Endothelial cell of umbilical vein (primary cell): ENCODE data around the gene PCDHA8. TPM values are rescaled to one million over a fixed set of nuclear protein-coding genes. Genes with fewer than 3 reads are reported as not detected.

Experiments used
- BruUV-seq: library from RNA; stranded (reverse); fragments of 400-500 nt; replicated peaks from 2 replicates; lab custom pipeline; 2021; lab: Mats Ljungman, UMichigan
- CTCF ChIA-PET: fragments of 300-600, 350-600 bp; sonication (Branson Sonifier 250); formaldehyde crosslinking; loops from one replicate; lab custom pipeline; 2021; ENCODE audit warnings: antibody characterized with exemption, inconsistent platforms; lab: Charles Lee
- POLR2A ChIA-PET: fragments of 300-600, 350-600 bp; sonication (Branson Sonifier 250); formaldehyde crosslinking; loops from one replicate; lab custom pipeline; 2021; ENCODE audit warnings: antibody characterized with exemption, inconsistent platforms; lab: Charles Lee
- DNase-seq: peaks from one replicate; pipeline ENCODE4 v3.0.0-alpha.2; 2011; ENCODE audit warnings: low read depth, low spot score
- FAIRE-seq: peaks from 2 replicates; lab custom pipeline; 2011; peaks lifted over from hg19 to GRCh38; lab: Jason Lieb, UNC
- H2AFZ ChIP-seq: 2 replicates; pipeline ENCODE4 v1.6.0; 2012; ENCODE audit warnings: low read depth, low read length, control low read depth, inconsistent platforms
- H3K27ac ChIP-seq: 2 replicates; pipeline ENCODE4 v1.5.1; 2011; ENCODE audit warnings: low read depth, mild to moderate bottlenecking, control low read depth, low read length, moderate library complexity; ENCODE audit not compliant: insufficient read depth
- H3K27me3 ChIP-seq, 2 experiments: 2 replicates each; pipeline versions ENCODE4 v1.6.0 to v1.6.1; 2011; ENCODE audit warnings: low read length in 2 of 2, mixed read lengths in 1 of 2; ENCODE audit not compliant: control insufficient read depth in 2 of 2, insufficient read depth in 2 of 2
- H3K36me3 ChIP-seq, 2 experiments: 2 replicates in 1 of 2; 3 replicates in 1 of 2; pipeline ENCODE4 v1.5.1; 2011; ENCODE audit warnings: low read length in 2 of 2, mild to moderate bottlenecking in 1 of 2, moderate library complexity in 1 of 2; ENCODE audit not compliant: control insufficient read depth in 2 of 2, insufficient read depth in 2 of 2; ENCODE audit errors: extremely low read depth in 1 of 2
- H3K4me1 ChIP-seq: 3 replicates; pipeline ENCODE4 v1.5.1; 2011; ENCODE audit warnings: mild to moderate bottlenecking, low read length; ENCODE audit not compliant: control insufficient read depth, insufficient read depth; ENCODE audit errors: extremely low read depth
- H3K4me2 ChIP-seq: 2 replicates; pipeline ENCODE4 v1.6.1; 2011; ENCODE audit warnings: low read length, control low read depth, mixed read lengths; ENCODE audit not compliant: insufficient read depth
- H3K4me3 ChIP-seq, 3 experiments: fragments of 200-600 bp in 1 of 3; sonication (generic), shearing (Covaris generic) in 1 of 3; replicated peaks in 1 of 3; 2 replicates each; pipeline ENCODE4 v1.5.1; 2011 to 2016; ENCODE audit warnings: control low read depth in 3 of 3, low read length in 3 of 3, mild to moderate bottlenecking in 2 of 3, inconsistent platforms in 1 of 3, low read depth in 1 of 3, moderate library complexity in 1 of 3; ENCODE audit not compliant: insufficient read depth in 1 of 3
- H3K79me2 ChIP-seq: 2 replicates; pipeline ENCODE4 v1.6.0; 2012; ENCODE audit warnings: low read length, inconsistent platforms; ENCODE audit not compliant: control insufficient read depth, insufficient read depth
- H3K9ac ChIP-seq: replicated peaks from 2 replicates; pipeline ENCODE3; 2011; ENCODE audit warnings: low read length, control low read depth; ENCODE audit not compliant: insufficient read depth; ENCODE audit errors: extremely low read depth
- H3K9me1 ChIP-seq: replicated peaks from 3 replicates; pipeline ENCODE4 v1.6.0; 2011; ENCODE audit warnings: mild to moderate bottlenecking, low read length; ENCODE audit not compliant: control insufficient read depth, insufficient read depth; ENCODE audit errors: extremely low read depth
- H3K9me3 ChIP-seq: replicated peaks from 2 replicates; pipeline ENCODE4 v1.5.1; 2012; ENCODE audit warnings: low read length, inconsistent platforms; ENCODE audit not compliant: control insufficient read depth, insufficient read depth
- H4K20me1 ChIP-seq: replicated peaks from 2 replicates; pipeline ENCODE3; 2011; ENCODE audit warnings: mild to moderate bottlenecking, low read length; ENCODE audit not compliant: control insufficient read depth, insufficient read depth; ENCODE audit errors: extremely low read depth
- EZH2 ChIP-seq: IDR thresholded peaks from 2 replicates; pipeline ENCODE4 v1.6.1; 2012; ENCODE audit warnings: borderline replicate concordance, low read depth, mild to moderate bottlenecking, moderate library complexity, low read length, inconsistent platforms; ENCODE audit not compliant: severe bottlenecking
- FOS ChIP-seq: IDR thresholded peaks from 2 replicates; pipeline ENCODE4 v1.6.1; 2011; ENCODE audit warnings: mild to moderate bottlenecking, low read length, moderate library complexity, borderline replicate concordance; ENCODE audit not compliant: insufficient read depth
- JUN ChIP-seq: IDR thresholded peaks from 2 replicates; pipeline ENCODE4 v1.6.1; 2011; ENCODE audit warnings: borderline replicate concordance, low read depth; ENCODE audit not compliant: insufficient read length, insufficient read depth
- MYC ChIP-seq: IDR thresholded peaks from one replicate; pipeline ENCODE4 v1.6.1; 2011; ENCODE audit warnings: mild to moderate bottlenecking, low read depth, low read length
- POLR2A ChIP-seq: IDR thresholded peaks from 2 replicates; pipeline ENCODE4 v1.6.1; 2012; ENCODE audit warnings: low read depth, mild to moderate bottlenecking, control low read depth, low read length
- POLR2AphosphoS5 ChIP-seq: IDR thresholded peaks from 2 replicates; pipeline ENCODE4 v1.6.1; 2012; ENCODE audit warnings: low read depth, mild to moderate bottlenecking, control low read depth, low read length, moderate library complexity; ENCODE audit not compliant: insufficient read depth
- dilution Hi-C: fragments of 300-500 bp; cut with MboI; formaldehyde crosslinking; loops from one replicate; pipeline ENCODE4 v1.15.0; 2019; ENCODE audit warnings: low sequenced_read_pairs; ENCODE audit not compliant: extremely low pct_ligation_motif_present
- intact Hi-C: fragments of 100-400 bp; cut with micrococcal nuclease; formaldehyde crosslinking; loops from one replicate; pipeline ENCODE4 v1.10.0; 2022
- polyA plus RNA-seq, 4 experiments: library from polyadenylated mRNA; depleted of rRNA in 3 of 4; stranded (reverse) in 3 of 4; unstranded in 1 of 4; fragments of >200 nt; gene quantifications; 2 replicates each; pipeline versions ENCODE4 v1.2.1 to v1.2.3, GENCODE V29; 2011 to 2012; ENCODE audit warnings: missing spikeins in 1 of 4
- total RNA-seq: library from RNA; stranded (reverse); gene quantifications from 2 replicates; pipeline ENCODE4 v1.2.3, GENCODE V29; 2021
- TF ChIP-seq, protein P1 (sequence below): IDR thresholded peaks from 2 replicates; pipeline ENCODE4 v1.6.1; 2011; ENCODE audit not compliant: insufficient read depth, insufficient read length
- TF ChIP-seq, protein P2 (sequence below), 2 donors: IDR thresholded peaks; 1 replicate in 1 of 2; 2 replicates in 1 of 2; pipeline ENCODE4 v1.5.1; 2011; ENCODE audit warnings: low read length in 2 of 2, mild to moderate bottlenecking in 2 of 2, moderate library complexity in 2 of 2, control low read depth in 1 of 2, inconsistent platforms in 1 of 2, low read depth in 1 of 2; ENCODE audit not compliant: insufficient read depth in 1 of 2; ENCODE audit errors: extremely low read depth in 1 of 2

The PCDHA8 gene
- total and polyA plus RNA-seq, 2 donors (not counting 3 experiments of a cell fraction or from before 2014, with no cell fraction given), result not detected

DNA sequence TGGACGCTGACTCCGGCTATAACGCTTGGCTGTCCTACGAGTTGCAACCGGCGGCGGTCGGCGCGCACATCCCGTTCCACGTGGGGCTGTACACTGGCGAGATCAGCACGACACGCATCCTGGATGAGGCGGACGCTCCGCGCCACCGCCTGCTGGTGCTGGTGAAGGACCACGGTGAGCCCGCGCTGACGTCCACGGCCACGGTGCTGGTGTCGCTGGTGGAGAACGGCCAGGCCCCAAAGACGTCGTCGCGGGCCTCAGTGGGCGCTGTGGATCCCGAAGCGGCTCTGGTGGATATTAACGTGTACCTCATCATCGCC, 36.2 kb downstream of the PCDHA8 start:
- ChIA-PET POLR2A (no interaction called here), CTCF (no interaction called here)
- Histone ChIP-seq H3K4me2 (no peak overlapping the region), H3K27ac (no peak overlapping the region), H3K9me3 (no peaks in the 10 kb centered on the region), H3K79me2 (no peaks in the 10 kb centered on the region), H3K9me1 (no peaks in the 10 kb centered on the region), H3K36me3 (no peaks in the 10 kb centered on the region), H3K9ac (no peak overlapping the region), H3K27me3 (peaks cover 0 to 7% of the 10 kb centered on the region in 2 experiments), H3K4me1 (no peaks in the 10 kb centered on the region), H4K20me1 (no peaks in the 10 kb centered on the region), H2AFZ (no peak overlapping the region), H3K4me3 (no peak overlapping the region)
- no peak for DNase-seq
- intact Hi-C loops, result no loop called here
- TF ChIP-seq MYC (no peak), POLR2A (no peak), JUN (no peak), EZH2 (no peak), POLR2AphosphoS5 (no peak)
- TF ChIP-seq, protein P1, sequence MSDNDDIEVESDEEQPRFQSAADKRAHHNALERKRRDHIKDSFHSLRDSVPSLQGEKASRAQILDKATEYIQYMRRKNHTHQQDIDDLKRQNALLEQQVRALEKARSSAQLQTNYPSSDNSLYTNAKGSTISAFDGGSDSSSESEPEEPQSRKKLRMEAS, result no peak
- dilution Hi-C loops, result no loop called here
- no peak for FAIRE-seq
- BruUV-seq, result no TSS peak

DNA sequence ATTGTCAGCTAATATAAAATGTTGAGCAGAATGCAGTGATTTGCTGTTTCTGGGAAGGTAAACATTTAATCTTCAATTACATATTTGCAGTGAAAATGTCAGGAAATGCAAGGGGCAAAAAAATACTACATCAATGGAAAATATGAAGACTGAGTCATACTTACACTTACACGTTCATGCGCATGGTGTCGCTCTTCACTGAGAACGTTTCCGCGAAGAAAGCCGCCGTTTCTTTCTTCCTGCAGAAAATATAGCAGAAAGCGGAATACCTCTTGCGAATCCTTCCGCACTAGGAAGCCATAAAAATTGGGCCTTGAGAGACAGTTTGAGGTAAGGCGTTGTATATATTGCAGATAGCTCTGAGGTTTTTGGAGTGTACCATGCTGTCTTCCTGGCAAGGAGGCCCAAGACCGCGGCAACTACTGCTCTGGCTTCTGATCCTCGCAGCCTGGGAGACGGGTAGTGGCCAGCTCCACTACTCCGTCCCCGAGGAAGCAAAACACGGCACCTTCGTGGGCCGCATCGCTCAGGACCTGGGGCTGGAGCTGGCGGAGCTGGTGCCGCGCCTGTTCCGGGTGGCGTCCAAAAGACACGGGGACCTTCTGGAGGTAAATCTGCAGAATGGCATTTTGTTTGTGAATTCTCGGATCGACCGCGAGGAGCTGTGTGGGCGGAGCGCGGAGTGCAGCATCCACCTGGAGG, 41.1 kb downstream of the PCDHA8 start, which contains the start of gene PCDHA13:
PCDHA13 (plus strand) TSS at position 236 of the 702 bp plus-strand sequence; CDS start at position 381, 145 bp downstream.
- Histone ChIP-seq H3K9me3 (no peaks in the 10 kb centered on the region), H3K4me2 (no peak within 1 kb of the TSS), H3K27me3 (peaks cover 0 to 9% of the 10 kb centered on the region in 2 experiments), H3K4me3 (no peak within 1 kb of the TSS), H4K20me1 (no peaks in the 10 kb centered on the region), H3K79me2 (no peaks in the 10 kb centered on the region), H3K4me1 (no peaks in the 10 kb centered on the region), H2AFZ (peak within 1 kb of the TSS; percentile 26), H3K9ac (no peak within 1 kb of the TSS), H3K36me3 (no peaks in the 10 kb centered on the region), H3K9me1 (no peaks in the 10 kb centered on the region), H3K27ac (no peak within 1 kb of the TSS)
- TF ChIP-seq JUN (peak; percentile 16), FOS (no peak)
- TF ChIP-seq, protein P2, sequence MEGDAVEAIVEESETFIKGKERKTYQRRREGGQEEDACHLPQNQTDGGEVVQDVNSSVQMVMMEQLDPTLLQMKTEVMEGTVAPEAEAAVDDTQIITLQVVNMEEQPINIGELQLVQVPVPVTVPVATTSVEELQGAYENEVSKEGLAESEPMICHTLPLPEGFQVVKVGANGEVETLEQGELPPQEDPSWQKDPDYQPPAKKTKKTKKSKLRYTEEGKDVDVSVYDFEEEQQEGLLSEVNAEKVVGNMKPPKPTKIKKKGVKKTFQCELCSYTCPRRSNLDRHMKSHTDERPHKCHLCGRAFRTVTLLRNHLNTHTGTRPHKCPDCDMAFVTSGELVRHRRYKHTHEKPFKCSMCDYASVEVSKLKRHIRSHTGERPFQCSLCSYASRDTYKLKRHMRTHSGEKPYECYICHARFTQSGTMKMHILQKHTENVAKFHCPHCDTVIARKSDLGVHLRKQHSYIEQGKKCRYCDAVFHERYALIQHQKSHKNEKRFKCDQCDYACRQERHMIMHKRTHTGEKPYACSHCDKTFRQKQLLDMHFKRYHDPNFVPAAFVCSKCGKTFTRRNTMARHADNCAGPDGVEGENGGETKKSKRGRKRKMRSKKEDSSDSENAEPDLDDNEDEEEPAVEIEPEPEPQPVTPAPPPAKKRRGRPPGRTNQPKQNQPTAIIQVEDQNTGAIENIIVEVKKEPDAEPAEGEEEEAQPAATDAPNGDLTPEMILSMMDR (IDR thresholded peaks at IDR 0.05; ENCODE audit: extremely low read depth in 1 of 2, insufficient read depth in 1 of 2, low read depth in 1 of 2, low read length in 2 of 2), result peak; percentile 11 to 37
- intact Hi-C loops, result loop anchor here (1.0 to 5.0 kb wide), 2 partner anchors 45 to 159 kb away; partner anchors contain the start of gene PCDHAC1
- ChIA-PET CTCF (interaction anchor here (2.2 kb wide), 1 partner anchor 158 kb away, joined by 12 read pairs; no protein-coding TSS in a partner anchor), POLR2A (no interaction called here)
- DNase-seq (peak; percentile 42), FAIRE-seq (peak; percentile 60)
- BruUV-seq, result no TSS peak
- dilution Hi-C loops, result no loop called here
